A204.1 (cell line): ENCODE results near the gene EPHB2.

Source experiments
- FAIRE-seq: peaks from 2 replicates; lab custom pipeline; 2012; peaks lifted over from hg19 to GRCh38; lab: Jason Lieb, UNC

Gene EPHB2

GRCh38 chr1:22752339-22752738, 41.7 kb downstream of the EPHB2 start:
- no peak for FAIRE-seq

GRCh38 chr1:22753481-22753971, 42.9 kb downstream of the EPHB2 start:
- FAIRE-seq, result no peak

GRCh38 chr1:22754106-22754768, 43.6 kb downstream of the EPHB2 start:
- no peak for FAIRE-seq

DNA sequence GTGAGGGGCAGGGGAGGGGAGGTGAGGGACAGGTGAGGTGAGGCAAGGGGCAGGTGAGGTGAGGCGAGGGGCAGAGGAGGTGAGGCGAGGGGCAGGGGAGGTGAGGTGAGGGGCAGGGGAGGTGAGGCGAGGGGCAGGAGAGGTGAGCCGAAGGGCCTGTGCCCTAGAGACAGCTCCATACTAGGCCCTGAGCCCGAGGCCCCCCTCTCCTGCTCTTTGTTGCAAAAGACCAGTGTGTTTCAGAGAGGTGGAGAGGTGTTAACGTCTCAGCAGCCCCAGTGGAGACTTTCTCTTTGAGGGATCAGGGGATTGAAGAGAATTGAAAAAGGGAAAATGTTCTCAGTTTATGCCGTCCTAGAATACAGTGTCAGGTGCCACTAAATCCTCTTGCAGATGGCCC, 44.2 kb downstream of the EPHB2 start:
- no peak for FAIRE-seq

GRCh38 chr1:22755641-22756040, 45.0 kb downstream of the EPHB2 start:
- no peak for FAIRE-seq

- no peak for FAIRE-seq
Observed at GRCh38 chr1:22756125-22756735, 45.6 kb downstream of the EPHB2 start.

GRCh38 chr1:22760455-22760854, 49.8 kb downstream of the EPHB2 start:
- FAIRE-seq, result no peak

DNA sequence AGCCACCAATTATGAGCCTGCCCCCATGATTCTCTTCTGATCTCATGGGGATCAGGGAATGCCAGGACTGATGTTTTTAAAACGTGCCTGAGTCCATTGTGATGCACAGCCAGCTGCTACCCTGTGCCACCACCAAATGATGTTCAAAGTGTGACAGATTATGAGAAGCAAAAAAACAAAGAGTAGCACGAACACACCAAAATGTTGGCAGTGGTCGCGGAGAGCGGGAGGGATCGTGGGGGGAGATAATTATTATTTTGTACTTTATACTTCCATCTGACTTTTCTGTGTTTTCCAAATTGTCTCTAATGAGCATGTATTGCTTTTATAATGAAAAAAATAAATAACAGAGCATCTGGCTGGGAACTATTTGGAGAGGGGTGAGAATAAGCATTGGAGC, 50.5 kb downstream of the EPHB2 start:
- no peak for FAIRE-seq

DNA sequence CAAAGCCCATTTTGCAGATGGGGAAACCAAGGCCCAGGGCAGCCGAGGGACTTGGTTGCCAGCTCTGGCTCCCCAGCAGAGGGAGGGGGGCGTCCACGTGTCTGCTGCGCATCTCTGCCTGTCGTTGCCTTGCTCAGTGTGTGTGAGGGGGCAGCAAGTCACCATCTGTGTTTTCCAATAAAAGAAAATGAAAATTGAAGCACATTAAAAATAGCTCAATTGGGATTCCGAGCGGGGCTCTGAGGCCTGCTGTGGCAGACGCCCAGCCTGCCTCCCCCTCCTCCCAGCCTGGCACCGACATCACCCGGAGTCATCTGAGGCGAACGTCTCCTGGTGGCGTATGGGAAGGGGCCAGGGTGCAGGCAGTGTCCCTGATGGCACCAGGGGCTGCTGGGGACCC, 51.2 kb downstream of the EPHB2 start:
- FAIRE-seq, result no peak

DNA sequence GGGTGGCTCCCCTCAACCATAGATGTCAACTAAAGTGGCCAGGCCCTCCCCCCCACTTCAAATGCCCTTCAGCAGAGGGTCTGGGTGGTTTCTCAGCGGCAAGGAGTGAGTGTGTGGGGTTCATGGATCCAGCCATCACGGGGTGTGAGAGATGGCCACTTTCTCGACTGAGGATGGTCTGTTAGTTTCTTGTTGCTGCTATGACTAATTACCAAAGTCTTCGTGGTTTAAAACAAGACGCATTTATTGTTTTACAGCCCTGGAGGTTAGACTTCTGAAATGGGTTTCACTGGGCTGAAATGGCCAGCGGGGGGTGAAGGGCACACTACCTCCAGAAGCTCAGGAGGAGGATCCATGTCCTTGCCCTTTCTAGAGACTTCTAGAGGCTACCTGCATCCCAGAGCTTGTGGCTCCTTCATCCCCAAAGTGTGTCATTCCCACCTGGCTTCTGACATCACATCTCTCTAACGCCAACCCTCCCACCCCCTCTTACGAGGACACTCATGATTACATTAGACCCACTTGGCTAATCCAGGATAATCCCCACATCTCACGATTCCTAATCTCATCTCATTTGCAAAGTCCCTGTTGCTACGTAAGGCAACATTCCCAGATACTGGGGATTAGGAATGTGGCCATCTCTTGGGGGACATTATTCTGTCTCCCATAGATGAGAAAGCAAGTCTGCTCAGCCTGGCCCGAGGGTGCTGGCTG, 53.0 kb downstream of the EPHB2 start:
- FAIRE-seq, result no peak

- no peak for FAIRE-seq
Observed at GRCh38 chr1:22767852-22768251, 57.2 kb downstream of the EPHB2 start.

DNA sequence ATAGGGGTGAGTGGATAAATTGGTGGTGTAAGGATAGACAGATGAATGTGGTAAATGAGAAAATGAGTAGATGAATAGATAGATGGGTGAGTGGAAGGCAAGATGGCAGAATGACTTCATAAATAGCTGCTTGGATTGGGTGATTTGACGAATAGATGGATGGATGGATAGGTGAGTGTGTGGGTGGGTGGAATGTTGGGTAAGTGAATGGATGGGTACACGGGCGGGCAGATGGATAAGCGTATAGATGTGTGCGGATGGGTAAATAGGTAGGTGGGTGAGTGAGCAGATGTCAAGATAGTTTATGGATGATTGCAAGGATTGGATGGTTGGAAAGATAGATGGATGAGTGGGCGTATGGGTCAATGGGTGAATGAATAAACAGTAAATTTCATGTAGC, 59.3 kb downstream of the EPHB2 start:
- FAIRE-seq, result no peak

DNA sequence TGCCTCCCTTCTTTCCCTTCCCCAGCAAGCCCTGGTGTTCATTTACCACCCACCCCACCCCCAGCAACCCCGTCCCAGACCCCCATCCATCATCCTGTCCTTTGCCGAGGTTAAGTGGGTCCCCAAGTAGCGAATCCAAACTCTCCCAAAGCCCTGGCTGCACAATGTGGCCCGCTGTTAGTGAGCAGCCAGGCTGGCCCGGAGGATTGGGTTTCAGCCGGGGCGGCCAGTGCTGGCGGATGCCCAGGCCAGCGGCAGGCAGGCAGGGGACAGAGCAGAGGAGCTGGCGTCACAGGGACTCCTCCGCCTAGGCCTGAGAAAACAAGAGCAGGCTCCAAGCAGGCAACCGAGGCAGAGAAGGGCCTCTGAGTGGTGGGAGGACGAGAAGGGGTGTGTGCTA, 61.4 kb downstream of the EPHB2 start:
- no peak for FAIRE-seq

- FAIRE-seq, result no peak
Observed at GRCh38 chr1:22773981-22774832, 63.6 kb downstream of the EPHB2 start.

GRCh38 chr1:22774833-22775182, 64.2 kb downstream of the EPHB2 start:
- no peak for FAIRE-seq

GRCh38 chr1:22775478-22775877, 64.8 kb downstream of the EPHB2 start:
- no peak for FAIRE-seq

DNA sequence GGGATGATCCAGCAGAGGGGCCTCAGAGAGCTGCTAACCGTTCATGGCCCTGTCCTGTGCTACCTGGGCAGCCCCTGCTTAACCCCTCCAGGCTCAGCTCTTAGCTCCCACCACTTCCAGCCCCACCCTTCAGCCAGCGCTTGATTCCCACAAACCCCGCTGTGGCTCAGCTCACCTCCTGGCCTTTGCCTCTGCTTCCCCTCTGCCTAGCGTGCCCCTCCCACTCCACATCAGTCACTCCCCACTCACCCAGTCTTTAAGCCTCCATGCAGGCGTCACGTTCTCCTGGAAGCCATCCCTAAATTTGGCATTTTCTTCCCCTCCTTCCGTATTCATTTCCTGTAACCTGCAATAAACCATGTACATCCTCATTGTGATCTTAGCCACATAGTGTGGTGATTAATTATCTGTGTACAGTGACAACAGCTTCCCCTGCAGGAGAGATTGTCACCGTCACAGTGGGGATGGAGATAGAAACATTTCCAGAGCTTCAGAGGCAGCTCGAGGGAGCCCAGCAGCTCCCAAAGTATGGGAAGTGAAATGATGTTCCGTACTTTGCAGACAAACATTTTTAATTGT, 65.5 kb downstream of the EPHB2 start:
- no peak for FAIRE-seq

- no peak for FAIRE-seq
Observed at GRCh38 chr1:22777388-22778057, 66.9 kb downstream of the EPHB2 start.

DNA sequence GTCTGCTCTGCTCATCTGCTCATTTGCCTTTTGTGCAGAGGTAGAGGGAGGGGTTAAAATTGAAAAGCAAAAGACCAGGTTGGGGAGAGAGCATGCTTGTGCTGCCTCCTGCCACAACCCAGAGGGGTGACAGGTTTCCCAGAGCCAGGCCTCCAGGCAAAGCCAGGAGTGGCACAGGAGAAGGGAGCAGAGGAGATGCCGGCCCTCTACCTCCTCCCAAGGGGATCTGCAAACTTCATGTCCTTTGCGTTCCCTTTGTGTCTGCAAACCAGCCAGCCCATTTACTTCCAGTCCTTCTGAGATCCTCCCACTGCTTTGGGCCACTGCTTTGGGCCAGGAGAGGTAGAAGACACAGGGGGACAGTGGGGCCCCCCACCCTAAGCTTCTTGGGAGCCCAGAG, 67.8 kb downstream of the EPHB2 start:
- no peak for FAIRE-seq

- no peak for FAIRE-seq
Observed at GRCh38 chr1:22778862-22779520, 68.4 kb downstream of the EPHB2 start.

GRCh38 chr1:22780696-22781095, 70.1 kb downstream of the EPHB2 start:
- FAIRE-seq, result no peak
